Measurements from ENCODE around the gene SIGLEC15.

SIGLEC15 gene

DNA sequence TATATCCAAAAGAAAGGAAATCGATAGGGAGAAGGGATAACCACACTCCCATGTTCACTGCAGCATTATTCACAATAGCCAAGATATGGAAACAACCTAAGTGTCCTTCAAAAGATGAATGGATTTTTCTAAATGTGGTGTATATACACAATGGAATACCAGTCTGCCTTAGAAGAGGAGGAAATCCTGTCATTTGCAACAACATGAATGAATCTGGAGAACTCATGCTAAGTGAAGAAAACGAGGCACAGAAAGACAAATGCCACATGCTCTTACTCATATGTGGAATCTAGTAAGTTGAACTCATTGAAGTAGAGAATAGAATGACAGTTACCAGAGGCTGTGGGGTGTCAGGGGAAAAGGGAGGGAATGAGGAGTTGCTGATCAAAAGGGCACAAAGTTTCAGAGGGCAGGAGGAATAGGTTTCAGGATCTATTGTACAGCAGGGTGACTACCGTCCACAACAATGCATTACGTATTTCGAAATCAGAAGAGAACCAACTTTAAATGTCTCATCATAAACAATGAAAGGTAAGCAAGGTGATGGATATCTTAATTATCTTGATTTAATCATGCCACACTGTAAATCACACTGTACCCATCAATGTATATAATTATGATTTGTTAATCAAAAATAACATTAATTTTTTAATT is 46.1 kb downstream of the SIGLEC15 start:
- peaks cover 25% of the 10 kb centered on the region for H3K9me3 ChIP-seq (ENCODE audit: insufficient read depth, low read length)
- no peaks in the 10 kb centered on the region for H3K79me2 ChIP-seq (ENCODE audit: low read length)
- H3K27me3 ChIP-seq (ENCODE audit: low read depth, low read length) = no peaks in the 10 kb centered on the region
- no peak overlapping the region for H3K27ac ChIP-seq (ENCODE audit: low read length)
- peaks cover 26% of the 10 kb centered on the region for H3K4me1 ChIP-seq (ENCODE audit: low read length)
- H3K36me3 ChIP-seq (replicated peaks; ENCODE audit: low read depth, low read length) = peaks cover 77% of the 10 kb centered on the region
- no peak overlapping the region for H3K9ac ChIP-seq (ENCODE audit: low read length)
- no peaks in the 10 kb centered on the region for H4K20me1 ChIP-seq (ENCODE audit: insufficient read depth, low read length)
- TF ChIP-seq, protein P1, sequence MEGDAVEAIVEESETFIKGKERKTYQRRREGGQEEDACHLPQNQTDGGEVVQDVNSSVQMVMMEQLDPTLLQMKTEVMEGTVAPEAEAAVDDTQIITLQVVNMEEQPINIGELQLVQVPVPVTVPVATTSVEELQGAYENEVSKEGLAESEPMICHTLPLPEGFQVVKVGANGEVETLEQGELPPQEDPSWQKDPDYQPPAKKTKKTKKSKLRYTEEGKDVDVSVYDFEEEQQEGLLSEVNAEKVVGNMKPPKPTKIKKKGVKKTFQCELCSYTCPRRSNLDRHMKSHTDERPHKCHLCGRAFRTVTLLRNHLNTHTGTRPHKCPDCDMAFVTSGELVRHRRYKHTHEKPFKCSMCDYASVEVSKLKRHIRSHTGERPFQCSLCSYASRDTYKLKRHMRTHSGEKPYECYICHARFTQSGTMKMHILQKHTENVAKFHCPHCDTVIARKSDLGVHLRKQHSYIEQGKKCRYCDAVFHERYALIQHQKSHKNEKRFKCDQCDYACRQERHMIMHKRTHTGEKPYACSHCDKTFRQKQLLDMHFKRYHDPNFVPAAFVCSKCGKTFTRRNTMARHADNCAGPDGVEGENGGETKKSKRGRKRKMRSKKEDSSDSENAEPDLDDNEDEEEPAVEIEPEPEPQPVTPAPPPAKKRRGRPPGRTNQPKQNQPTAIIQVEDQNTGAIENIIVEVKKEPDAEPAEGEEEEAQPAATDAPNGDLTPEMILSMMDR (IDR thresholded peaks at IDR 0.05; ENCODE audit: low read depth, low read length) = no peak
- no peak for TF ChIP-seq EZH2phosphoT487 (IDR thresholded peaks at IDR 0.05; ENCODE audit: low read depth)
- no peak overlapping the region for H3K4me2 ChIP-seq (ENCODE audit: low read length)
- no peak overlapping the region for H2AFZ ChIP-seq (ENCODE audit: low read depth, low read length)
- H3K4me3 ChIP-seq (ENCODE audit: low read length) = no peak overlapping the region

DNA sequence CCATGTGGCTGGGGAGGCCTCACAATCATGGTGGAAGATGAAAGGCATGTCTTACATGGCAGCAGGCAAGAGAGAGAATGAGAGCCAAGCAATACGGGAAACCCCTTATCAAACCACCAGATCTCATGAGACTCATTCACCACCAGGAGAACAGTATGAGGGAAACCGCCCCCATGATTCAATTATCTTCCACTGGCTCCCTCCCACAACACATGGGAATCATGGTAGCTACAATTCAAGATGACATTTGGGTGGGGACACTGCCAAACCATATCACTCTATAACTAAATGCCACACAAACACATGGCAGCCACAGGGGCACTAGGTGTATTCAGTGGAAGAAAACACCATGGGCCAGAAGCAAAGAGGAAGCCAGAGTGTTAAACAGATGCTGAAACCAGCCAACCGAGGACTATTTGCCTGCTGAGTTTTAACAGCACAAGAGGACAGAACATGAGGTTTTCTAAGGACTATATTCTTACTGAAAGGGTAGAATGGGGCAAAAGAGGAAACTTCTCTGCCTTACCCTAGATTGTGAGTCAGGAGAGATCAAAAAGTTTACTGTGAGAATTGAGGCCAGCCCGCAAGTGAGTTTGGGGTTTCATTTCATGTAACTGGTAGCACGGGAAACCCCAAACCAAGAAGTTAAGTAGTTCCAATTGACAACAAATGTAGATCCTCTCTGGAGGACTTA is 49.2 kb downstream of the SIGLEC15 start:
- Histone ChIP-seq H3K9me3 (ENCODE audit: insufficient read depth, low read length) (peaks cover 27% of the 10 kb centered on the region), H3K4me1 (ENCODE audit: low read length) (peaks cover 27% of the 10 kb centered on the region), H3K4me3 (ENCODE audit: low read length) (peak overlapping the region; percentile 28; the same call in 1 of the 2 replicates), H4K20me1 (ENCODE audit: insufficient read depth, low read length) (no peaks in the 10 kb centered on the region), H3K79me2 (ENCODE audit: low read length) (no peaks in the 10 kb centered on the region), H3K9ac (ENCODE audit: low read length) (peak overlapping the region; percentile 27; the same call in 1 of the 2 replicates), H3K36me3 (replicated peaks; ENCODE audit: low read depth, low read length) (peaks cover 67% of the 10 kb centered on the region), H3K4me2 (ENCODE audit: low read length) (peak overlapping the region; percentile 47), H2AFZ (ENCODE audit: low read depth, low read length) (peak overlapping the region; percentile 14; the same call in 1 of the 2 replicates), H3K27me3 (ENCODE audit: low read depth, low read length) (no peaks in the 10 kb centered on the region), H3K27ac (ENCODE audit: low read length) (peak overlapping the region; percentile 91)
- no peak for TF ChIP-seq EZH2phosphoT487 (IDR thresholded peaks at IDR 0.05; ENCODE audit: low read depth)
- TF ChIP-seq, protein P1 (IDR thresholded peaks at IDR 0.05; ENCODE audit: low read depth, low read length) = no peak

DNA sequence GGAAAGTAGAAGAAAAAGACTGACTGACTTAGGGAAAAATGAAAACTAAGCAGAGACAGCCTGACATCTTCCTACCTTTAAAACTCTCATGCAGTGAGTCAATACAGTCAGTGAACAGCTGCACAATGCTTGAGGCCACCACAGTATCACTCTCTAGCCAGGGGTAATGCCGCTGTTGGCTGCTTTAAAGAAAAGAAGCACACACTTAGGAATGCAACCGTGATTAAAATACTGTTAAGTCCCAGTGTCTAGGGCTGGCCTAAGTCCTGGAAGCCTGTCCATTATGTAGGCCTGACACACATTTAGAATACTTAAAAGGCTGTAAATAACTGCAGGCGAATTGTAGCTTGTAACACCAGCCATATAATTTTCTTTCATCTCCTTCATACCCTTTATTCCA is 50.7 kb downstream of the SIGLEC15 start:
- H3K79me2 ChIP-seq (ENCODE audit: low read length) = no peaks in the 10 kb centered on the region
- H3K36me3 ChIP-seq (replicated peaks; ENCODE audit: low read depth, low read length) = peaks cover 55% of the 10 kb centered on the region
- H3K9me3 ChIP-seq (ENCODE audit: insufficient read depth, low read length) = peaks cover 27% of the 10 kb centered on the region
- H3K4me3 ChIP-seq (ENCODE audit: low read length) = no peak overlapping the region
- H3K4me2 ChIP-seq (ENCODE audit: low read length) = no peak overlapping the region
- H4K20me1 ChIP-seq (ENCODE audit: insufficient read depth, low read length) = no peaks in the 10 kb centered on the region
- no peak overlapping the region for H3K9ac ChIP-seq (ENCODE audit: low read length)
- H3K27ac ChIP-seq (ENCODE audit: low read length) = no peak overlapping the region
- TF ChIP-seq, protein P1 (IDR thresholded peaks at IDR 0.05; ENCODE audit: low read depth, low read length) = no peak
- no peak for TF ChIP-seq EZH2phosphoT487 (IDR thresholded peaks at IDR 0.05; ENCODE audit: low read depth)
- no peak overlapping the region for H2AFZ ChIP-seq (ENCODE audit: low read depth, low read length)
- no peaks in the 10 kb centered on the region for H3K27me3 ChIP-seq (ENCODE audit: low read depth, low read length)
- peaks cover 30% of the 10 kb centered on the region for H3K4me1 ChIP-seq (ENCODE audit: low read length)

DNA sequence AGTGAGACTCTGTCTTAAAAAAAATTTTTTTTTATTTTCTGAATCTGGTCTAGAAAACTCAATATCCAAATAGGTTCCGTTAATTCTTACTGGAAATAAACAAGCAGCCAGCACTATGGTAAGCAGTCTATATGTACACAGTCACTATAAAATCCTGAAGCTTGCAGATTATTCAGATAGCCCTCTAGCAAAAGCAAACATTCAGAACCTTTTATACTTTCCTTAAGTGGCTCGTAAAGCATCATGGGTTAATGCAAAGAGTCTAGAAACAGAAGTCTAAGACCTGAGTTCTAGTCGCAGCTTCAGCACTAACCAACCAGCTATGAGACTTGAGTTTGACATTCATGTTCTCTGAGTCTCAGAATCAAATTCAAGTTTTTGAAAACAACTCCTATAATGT is 51.9 kb downstream of the SIGLEC15 start:
- H3K27ac ChIP-seq (ENCODE audit: low read length) = no peak overlapping the region
- no peak overlapping the region for H2AFZ ChIP-seq (ENCODE audit: low read depth, low read length)
- no peaks in the 10 kb centered on the region for H3K27me3 ChIP-seq (ENCODE audit: low read depth, low read length)
- H3K4me3 ChIP-seq (ENCODE audit: low read length) = no peak overlapping the region
- no peak overlapping the region for H3K4me2 ChIP-seq (ENCODE audit: low read length)
- peaks cover 47% of the 10 kb centered on the region for H3K36me3 ChIP-seq (replicated peaks; ENCODE audit: low read depth, low read length)
- H3K9me3 ChIP-seq (ENCODE audit: insufficient read depth, low read length) = peaks cover 27% of the 10 kb centered on the region
- H3K79me2 ChIP-seq (ENCODE audit: low read length) = no peaks in the 10 kb centered on the region
- H4K20me1 ChIP-seq (ENCODE audit: insufficient read depth, low read length) = no peaks in the 10 kb centered on the region
- H3K4me1 ChIP-seq (ENCODE audit: low read length) = peaks cover 25% of the 10 kb centered on the region
- H3K9ac ChIP-seq (ENCODE audit: low read length) = no peak overlapping the region
- no peak for TF ChIP-seq EZH2phosphoT487 (IDR thresholded peaks at IDR 0.05; ENCODE audit: low read depth)
- TF ChIP-seq, protein P1 (IDR thresholded peaks at IDR 0.05; ENCODE audit: low read depth, low read length) = no peak
